OCI-LY3 (cell line): ENCODE data around the gene CACNA1E.

Source experiments
- CTCF ChIP-seq: fragments of 200-600, 300-600 bp; sonication (generic); IDR thresholded peaks from 2 replicates; pipeline ENCODE4 v1.5.1; 2014; ENCODE audit warnings: antibody characterized with exemption, low read length, low read depth
- EZH2phosphoT487 ChIP-seq: fragments of 200-600 bp; shearing (Covaris generic); IDR thresholded peaks from 2 replicates; pipeline ENCODE4 v1.6.1; 2018; ENCODE audit warnings: antibody characterized with exemption, mixed run types, low read depth

- no peak for TF ChIP-seq CTCF
- TF ChIP-seq EZH2phosphoT487, result no peak
Measured at GRCh38 chr1:181821701-181822100, 338.4 kb downstream of the CACNA1E start.
